HUES6 (cell line): Measurements from ENCODE around the gene VAT1.

Source experiments
- H3K27ac ChIP-seq: 2 replicates; pipeline ENCODE4 v1.7.0; 2013; ENCODE audit warnings: low read depth, mild to moderate bottlenecking, low read length, inconsistent platforms
- H3K27me3 ChIP-seq: 2 replicates; pipeline ENCODE4 v1.6.1; 2013; ENCODE audit warnings: low read length; ENCODE audit not compliant: control insufficient read depth, insufficient read depth
- H3K36me3 ChIP-seq: 2 replicates; pipeline ENCODE4 v1.6.1; 2013; ENCODE audit warnings: low read length; ENCODE audit not compliant: control insufficient read depth, insufficient read depth
- H3K4me1 ChIP-seq: 2 replicates; pipeline ENCODE4 v1.6.1; 2013; ENCODE audit warnings: low read length; ENCODE audit not compliant: control insufficient read depth, insufficient read depth
- H3K4me3 ChIP-seq: 2 replicates; pipeline ENCODE4 v1.5.1; 2013; ENCODE audit warnings: low read depth, low read length
- H3K9ac ChIP-seq: one replicate; pipeline ENCODE4 v1.6.1; 2013; ENCODE audit warnings: mild to moderate bottlenecking, low read length
- H3K9me3 ChIP-seq: 2 replicates; pipeline ENCODE4 v1.6.1; 2013; ENCODE audit warnings: low read depth, low read length; ENCODE audit not compliant: control insufficient read depth, insufficient read depth

The VAT1 gene

GRCh38 chr17:43043307-43043706 lies 21.1 kb upstream of the VAT1 start:
- H3K4me1 ChIP-seq: peaks cover 37% of the 10 kb centered on the region
- H3K27me3 ChIP-seq: no peaks in the 10 kb centered on the region
- H3K9me3 ChIP-seq: no peaks in the 10 kb centered on the region
- H3K4me3 ChIP-seq: no peak overlapping the region
- no peak overlapping the region for H3K9ac ChIP-seq
- H3K27ac ChIP-seq: no peak overlapping the region
- H3K36me3 ChIP-seq: peaks cover 25% of the 10 kb centered on the region

GRCh38 chr17:43042025-43042628 lies 19.9 kb upstream of the VAT1 start:
- Histone ChIP-seq H3K36me3 (peaks cover 20% of the 10 kb centered on the region), H3K27me3 (no peaks in the 10 kb centered on the region), H3K4me3 (no peak overlapping the region), H3K9me3 (no peaks in the 10 kb centered on the region), H3K4me1 (peaks cover 39% of the 10 kb centered on the region), H3K27ac (peak overlapping the region; percentile 48; the same call in 1 of the 2 replicates), H3K9ac (peak overlapping the region; percentile 5)

- Histone ChIP-seq H3K36me3 (peaks cover 16% of the 10 kb centered on the region), H3K4me1 (peaks cover 51% of the 10 kb centered on the region), H3K4me3 (no peak overlapping the region)
These were observed 18.5 kb upstream of the VAT1 start for GRCh38 chr17:43040655-43041054.

DNA sequence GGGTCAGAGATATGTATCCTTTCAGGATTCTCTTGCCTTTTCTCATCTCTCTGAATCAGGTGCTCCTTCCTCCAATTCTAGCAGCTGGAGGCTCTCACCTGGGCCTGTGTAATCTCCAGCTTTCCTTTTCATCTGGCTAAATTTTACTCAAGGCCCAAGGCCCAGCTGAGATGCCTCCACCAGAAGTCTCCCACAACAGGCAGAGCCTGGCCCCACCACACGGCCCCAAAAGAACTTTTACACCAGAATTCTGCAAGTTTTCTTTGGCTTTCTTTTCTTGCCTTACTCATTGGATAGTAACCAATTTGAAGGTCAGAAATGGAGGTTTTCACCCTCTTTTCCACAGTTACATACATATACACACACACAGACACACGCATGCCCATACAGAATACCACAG lies 17.5 kb upstream of the VAT1 start:
- Histone ChIP-seq H3K27me3 (no peaks in the 10 kb centered on the region), H3K9ac (no peak overlapping the region), H3K36me3 (peaks cover 7% of the 10 kb centered on the region; the same call in 1 of the 2 replicates), H3K4me1 (peaks cover 61% of the 10 kb centered on the region), H3K4me3 (no peak overlapping the region), H3K27ac (0 out of 2 replicates have a peak overlapping the region, but pooled peaks have one; percentile 10), H3K9me3 (no peaks in the 10 kb centered on the region)

More at GRCh38 chr17:43040655-43041054, 18.5 kb upstream of the VAT1 start:
- Histone ChIP-seq H3K27ac (peak overlapping the region; percentile 62), H3K27me3 (no peaks in the 10 kb centered on the region), H3K9ac (no peak overlapping the region), H3K9me3 (no peaks in the 10 kb centered on the region)

- Histone ChIP-seq H3K36me3 (no peaks in the 10 kb centered on the region), H3K9ac (peak overlapping the region; percentile 74), H3K9me3 (no peaks in the 10 kb centered on the region), H3K27me3 (no peaks in the 10 kb centered on the region), H3K4me1 (peaks cover 55% of the 10 kb centered on the region), H3K4me3 (0 out of 2 replicates have a peak overlapping the region, but pooled peaks have one; percentile 44), H3K27ac (peak overlapping the region; percentile 10; the same call in 1 of the 2 replicates)
These were observed 12.7 kb upstream of the VAT1 start for GRCh38 chr17:43034894-43035293.

DNA sequence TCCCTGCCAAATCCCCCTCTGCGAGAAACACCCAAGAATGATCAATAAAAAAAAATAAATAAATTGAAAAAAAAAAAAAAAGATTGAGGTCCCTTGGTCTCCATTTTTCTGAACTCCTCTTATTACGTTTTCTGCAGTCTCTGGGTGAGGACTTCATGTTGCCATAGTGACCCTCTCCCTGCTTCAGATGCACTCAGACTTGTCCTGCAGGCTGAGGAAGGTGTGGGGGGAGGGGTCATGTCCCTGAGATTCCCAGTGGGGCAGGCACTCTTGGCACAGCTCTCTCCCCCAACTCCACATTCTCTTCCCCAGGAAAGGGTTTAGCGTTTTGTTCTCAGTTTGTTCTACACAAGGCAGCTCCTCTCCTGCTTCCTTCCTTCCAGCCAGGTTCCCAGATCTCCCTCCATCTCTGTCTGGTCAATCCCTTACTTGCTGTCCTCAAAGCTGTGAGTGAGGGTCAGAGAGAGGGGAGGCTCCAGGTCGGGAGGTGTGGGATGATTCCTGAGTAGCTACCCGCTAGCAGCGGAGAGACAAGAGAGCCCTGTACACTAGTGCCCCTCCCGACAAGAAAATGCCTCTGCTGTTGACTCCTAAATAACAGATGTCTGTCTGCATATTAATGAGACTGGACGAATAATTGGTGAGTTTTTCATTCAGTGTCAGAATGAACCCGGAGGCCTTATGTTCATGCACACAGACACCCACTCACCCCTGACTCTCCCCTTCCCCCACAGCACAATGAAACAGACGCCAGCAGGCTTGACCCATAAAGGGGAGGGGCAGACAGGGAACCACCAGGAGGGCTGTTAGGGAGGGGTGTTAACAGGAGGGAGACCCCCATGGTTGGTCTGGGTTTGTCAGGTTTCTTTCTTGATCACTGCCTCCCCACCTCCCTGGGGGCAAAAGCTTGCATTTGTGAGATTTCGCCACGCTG lies 12.0 kb upstream of the VAT1 start:
- H3K27me3 ChIP-seq: no peaks in the 10 kb centered on the region
- H3K27ac ChIP-seq: peak overlapping the region; percentile 59
- peak overlapping the region; percentile 74 for H3K9ac ChIP-seq
- H3K4me1 ChIP-seq: peaks cover 53% of the 10 kb centered on the region
- no peaks in the 10 kb centered on the region for H3K9me3 ChIP-seq
- no peaks in the 10 kb centered on the region for H3K36me3 ChIP-seq
- H3K4me3 ChIP-seq: peak overlapping the region; percentile 44

GRCh38 chr17:43031666-43032065 lies 9.5 kb upstream of the VAT1 start:
- Histone ChIP-seq H3K9ac (no peak overlapping the region), H3K9me3 (no peaks in the 10 kb centered on the region), H3K27me3 (no peaks in the 10 kb centered on the region), H3K4me3 (no peak overlapping the region), H3K4me1 (peaks cover 69% of the 10 kb centered on the region), H3K27ac (no peak overlapping the region), H3K36me3 (peaks cover 12% of the 10 kb centered on the region)

GRCh38 chr17:43030137-43030767 lies 8.1 kb upstream of the VAT1 start:
- Histone ChIP-seq H3K27ac (no peak overlapping the region), H3K9ac (no peak overlapping the region), H3K36me3 (peaks cover 12% of the 10 kb centered on the region), H3K4me3 (no peak overlapping the region), H3K4me1 (peaks cover 60% of the 10 kb centered on the region), H3K9me3 (no peaks in the 10 kb centered on the region), H3K27me3 (no peaks in the 10 kb centered on the region)

DNA sequence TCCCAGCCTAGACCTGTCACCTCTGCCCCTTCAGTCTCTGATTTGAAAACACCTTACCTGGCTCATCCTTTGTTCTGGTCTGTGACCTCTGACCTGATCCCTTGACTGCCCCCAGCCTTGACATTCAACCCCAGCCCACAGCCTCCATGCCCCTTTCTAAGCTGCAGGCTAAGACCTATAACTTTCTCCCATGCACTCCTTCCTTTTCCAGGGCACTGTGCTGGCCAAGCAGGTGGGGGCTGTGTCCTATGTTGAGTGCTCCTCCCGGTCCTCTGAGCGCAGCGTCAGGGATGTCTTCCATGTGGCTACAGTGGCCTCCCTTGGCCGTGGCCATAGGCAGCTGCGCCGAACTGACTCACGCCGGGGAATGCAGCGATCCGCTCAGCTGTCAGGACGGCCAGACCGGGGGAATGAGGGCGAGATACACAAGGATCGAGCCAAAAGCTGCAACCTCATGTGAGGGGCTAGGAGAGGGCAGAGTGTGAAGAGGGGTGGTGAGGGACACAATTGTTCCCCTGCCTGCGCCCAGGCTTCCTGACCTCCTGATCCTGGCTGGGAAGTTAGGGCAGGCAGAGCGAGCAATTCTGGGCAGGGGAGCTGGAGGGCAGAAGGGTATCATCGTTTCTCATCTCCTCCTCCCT lies 6.2 kb upstream of the VAT1 start:
- no peak overlapping the region for H3K27ac ChIP-seq
- H3K4me3 ChIP-seq: no peak overlapping the region

GRCh38 chr17:43027091-43028032 lies 5.2 kb upstream of the VAT1 start:
- Histone ChIP-seq H3K9me3 (no peaks in the 10 kb centered on the region), H3K4me3 (no peak overlapping the region; the same call in 1 of the 2 replicates), H3K27me3 (no peaks in the 10 kb centered on the region), H3K4me1 (peaks cover 39% of the 10 kb centered on the region), H3K9ac (no peak overlapping the region), H3K36me3 (peaks cover 12% of the 10 kb centered on the region), H3K27ac (no peak overlapping the region)

More for the DNA sequence above, 6.2 kb upstream of the VAT1 start:
- Histone ChIP-seq H3K4me1 (peaks cover 41% of the 10 kb centered on the region), H3K9me3 (no peaks in the 10 kb centered on the region), H3K9ac (no peak overlapping the region), H3K36me3 (peaks cover 12% of the 10 kb centered on the region), H3K27me3 (no peaks in the 10 kb centered on the region)
